ENCODE measurements around the gene SEMA3C.

- no peak for TF ChIP-seq POLR2A (IDR thresholded peaks at IDR 0.05)
- TF ChIP-seq, protein P1, sequence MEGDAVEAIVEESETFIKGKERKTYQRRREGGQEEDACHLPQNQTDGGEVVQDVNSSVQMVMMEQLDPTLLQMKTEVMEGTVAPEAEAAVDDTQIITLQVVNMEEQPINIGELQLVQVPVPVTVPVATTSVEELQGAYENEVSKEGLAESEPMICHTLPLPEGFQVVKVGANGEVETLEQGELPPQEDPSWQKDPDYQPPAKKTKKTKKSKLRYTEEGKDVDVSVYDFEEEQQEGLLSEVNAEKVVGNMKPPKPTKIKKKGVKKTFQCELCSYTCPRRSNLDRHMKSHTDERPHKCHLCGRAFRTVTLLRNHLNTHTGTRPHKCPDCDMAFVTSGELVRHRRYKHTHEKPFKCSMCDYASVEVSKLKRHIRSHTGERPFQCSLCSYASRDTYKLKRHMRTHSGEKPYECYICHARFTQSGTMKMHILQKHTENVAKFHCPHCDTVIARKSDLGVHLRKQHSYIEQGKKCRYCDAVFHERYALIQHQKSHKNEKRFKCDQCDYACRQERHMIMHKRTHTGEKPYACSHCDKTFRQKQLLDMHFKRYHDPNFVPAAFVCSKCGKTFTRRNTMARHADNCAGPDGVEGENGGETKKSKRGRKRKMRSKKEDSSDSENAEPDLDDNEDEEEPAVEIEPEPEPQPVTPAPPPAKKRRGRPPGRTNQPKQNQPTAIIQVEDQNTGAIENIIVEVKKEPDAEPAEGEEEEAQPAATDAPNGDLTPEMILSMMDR (IDR thresholded peaks at IDR 0.05), result no peak
Measured at GRCh38 chr7:80907612-80908011, 11.2 kb downstream of the SEMA3C start.
